NT2/D1 (cell line): ENCODE measurements around the gene MAD1L1.

Experiments
- SUZ12 ChIP-seq: IDR thresholded peaks from 2 replicates; pipeline ENCODE4 v1.6.1; 2011; ENCODE audit not compliant: insufficient read length, insufficient read depth; ENCODE audit errors: extremely low read depth
- YY1 ChIP-seq: IDR thresholded peaks from 2 replicates; pipeline ENCODE4 v1.6.1; 2011; ENCODE audit not compliant: insufficient read length, insufficient read depth

GRCh38 chr7:2085804-2086203 lies 146.9 kb downstream of the MAD1L1 start:
- TF ChIP-seq SUZ12 = no peak
- TF ChIP-seq YY1 = no peak
